GM19438 (cell line): Measurements from ENCODE around the gene AKAP13.
"Not testable (repeated sequence)": the region's sequence is repeated elsewhere in the genome, so short reads cannot be mapped to it uniquely, and the experiment has no call there.

ENCODE experiments used
- ATAC-seq: cut with Tn5 transposase; IDR thresholded peaks from one replicate; pipeline ENCODE4 v1.9.1; 2021; ENCODE audit warnings: low read depth; ENCODE audit not compliant: unreplicated experiment

The AKAP13 gene, protein sequence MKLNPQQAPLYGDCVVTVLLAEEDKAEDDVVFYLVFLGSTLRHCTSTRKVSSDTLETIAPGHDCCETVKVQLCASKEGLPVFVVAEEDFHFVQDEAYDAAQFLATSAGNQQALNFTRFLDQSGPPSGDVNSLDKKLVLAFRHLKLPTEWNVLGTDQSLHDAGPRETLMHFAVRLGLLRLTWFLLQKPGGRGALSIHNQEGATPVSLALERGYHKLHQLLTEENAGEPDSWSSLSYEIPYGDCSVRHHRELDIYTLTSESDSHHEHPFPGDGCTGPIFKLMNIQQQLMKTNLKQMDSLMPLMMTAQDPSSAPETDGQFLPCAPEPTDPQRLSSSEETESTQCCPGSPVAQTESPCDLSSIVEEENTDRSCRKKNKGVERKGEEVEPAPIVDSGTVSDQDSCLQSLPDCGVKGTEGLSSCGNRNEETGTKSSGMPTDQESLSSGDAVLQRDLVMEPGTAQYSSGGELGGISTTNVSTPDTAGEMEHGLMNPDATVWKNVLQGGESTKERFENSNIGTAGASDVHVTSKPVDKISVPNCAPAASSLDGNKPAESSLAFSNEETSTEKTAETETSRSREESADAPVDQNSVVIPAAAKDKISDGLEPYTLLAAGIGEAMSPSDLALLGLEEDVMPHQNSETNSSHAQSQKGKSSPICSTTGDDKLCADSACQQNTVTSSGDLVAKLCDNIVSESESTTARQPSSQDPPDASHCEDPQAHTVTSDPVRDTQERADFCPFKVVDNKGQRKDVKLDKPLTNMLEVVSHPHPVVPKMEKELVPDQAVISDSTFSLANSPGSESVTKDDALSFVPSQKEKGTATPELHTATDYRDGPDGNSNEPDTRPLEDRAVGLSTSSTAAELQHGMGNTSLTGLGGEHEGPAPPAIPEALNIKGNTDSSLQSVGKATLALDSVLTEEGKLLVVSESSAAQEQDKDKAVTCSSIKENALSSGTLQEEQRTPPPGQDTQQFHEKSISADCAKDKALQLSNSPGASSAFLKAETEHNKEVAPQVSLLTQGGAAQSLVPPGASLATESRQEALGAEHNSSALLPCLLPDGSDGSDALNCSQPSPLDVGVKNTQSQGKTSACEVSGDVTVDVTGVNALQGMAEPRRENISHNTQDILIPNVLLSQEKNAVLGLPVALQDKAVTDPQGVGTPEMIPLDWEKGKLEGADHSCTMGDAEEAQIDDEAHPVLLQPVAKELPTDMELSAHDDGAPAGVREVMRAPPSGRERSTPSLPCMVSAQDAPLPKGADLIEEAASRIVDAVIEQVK (N-terminal part only)

DNA sequence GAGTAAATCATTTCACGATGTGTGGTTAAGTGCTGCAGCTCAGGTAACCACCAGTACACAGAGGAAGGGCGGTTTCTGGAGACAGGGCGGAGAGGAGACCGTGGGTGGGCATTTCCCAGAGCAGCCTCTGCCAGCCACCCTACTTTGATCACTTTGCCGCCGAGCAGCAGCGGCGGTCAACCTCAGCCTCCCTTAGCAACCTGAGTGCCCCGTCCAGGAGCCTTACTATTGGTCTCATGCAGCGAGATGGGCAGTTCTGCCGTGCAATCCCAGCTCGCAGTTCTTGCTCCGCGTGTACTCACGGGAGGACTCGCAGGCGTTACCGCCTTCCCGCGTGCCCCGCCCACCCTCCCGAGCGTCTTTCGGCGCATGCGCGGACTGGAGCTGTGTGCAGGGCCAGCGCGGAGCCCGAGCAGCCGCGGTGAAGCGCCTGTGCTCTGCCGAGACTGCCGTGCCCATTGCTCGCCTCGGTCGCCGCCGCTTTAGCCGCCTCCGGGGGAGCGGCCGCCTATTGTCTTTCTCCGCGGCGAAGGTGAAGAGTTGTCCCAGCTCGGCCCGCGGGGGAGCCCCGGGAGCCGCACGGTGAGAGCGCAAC is at the start of gene AKAP13:
AKAP13 (plus strand) TSS at position 387 of the 595 bp plus-strand sequence. CDS start 105,118 bp downstream, outside the sequence.
- peak; percentile 79 for ATAC-seq

DNA sequence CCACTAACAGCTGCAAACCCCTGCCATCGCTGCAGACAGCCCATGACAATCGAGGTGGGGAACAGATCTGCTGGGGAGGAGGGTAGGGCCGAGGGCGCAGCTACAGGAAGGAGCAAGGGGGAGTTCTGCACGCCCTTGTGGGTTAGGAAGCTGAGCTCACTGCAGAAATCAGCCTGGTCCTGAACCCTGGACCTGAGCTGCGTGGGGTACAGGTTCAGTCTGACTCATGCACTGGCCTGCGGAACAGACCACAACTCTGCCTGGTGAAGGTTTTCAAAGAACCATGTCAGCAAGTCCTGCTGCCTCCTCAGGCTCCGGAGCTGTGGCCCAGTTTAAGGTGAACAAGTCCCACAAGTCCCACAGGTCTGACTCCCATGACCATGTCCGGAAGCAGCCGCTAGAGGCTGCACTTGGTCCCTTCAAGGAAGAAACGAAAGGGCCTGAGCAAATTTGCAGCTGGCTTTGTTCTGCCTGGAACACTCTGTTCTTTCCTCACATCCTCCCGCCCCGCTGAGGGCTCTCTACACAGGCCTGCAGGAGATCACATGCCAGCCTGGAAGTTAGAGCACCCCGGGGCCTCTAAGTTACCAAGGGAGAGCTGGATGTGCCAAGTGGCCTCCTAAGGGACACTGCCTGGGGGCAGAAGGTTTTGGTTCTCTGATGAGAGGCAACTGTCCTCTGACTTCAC is 49.4 kb upstream of the AKAP13 start:
- peak; percentile 64 for ATAC-seq

DNA sequence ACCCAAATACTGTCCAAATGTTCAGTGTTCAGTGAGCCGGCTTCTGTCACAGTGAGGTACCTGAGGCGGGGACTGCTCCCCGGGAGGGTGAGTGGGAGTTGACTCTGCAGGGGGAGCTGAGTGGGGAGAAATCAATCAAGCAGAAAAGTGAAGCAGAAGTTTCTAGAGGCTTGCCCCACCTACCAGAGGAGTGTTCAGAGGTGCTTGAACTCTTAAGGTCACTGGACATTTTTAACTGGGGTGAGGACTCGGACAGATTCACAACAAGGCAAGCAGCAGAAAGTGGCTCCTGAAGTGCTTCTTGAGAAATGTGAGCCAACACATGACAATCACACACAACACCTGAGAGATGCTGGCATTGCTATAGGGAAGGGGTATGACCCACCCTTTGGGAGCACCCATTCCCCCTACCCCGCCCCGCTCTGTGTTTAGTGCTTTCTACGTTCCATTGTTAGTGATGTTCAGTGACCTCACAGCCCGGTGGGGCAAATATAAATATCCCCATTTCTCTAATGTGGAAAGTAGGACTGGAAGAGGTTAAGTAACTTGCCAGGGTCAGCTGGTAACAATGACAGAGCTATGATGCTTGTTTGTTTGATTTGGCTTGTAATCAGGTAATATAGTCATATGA is 48.6 kb upstream of the AKAP13 start:
- no peak for ATAC-seq

DNA sequence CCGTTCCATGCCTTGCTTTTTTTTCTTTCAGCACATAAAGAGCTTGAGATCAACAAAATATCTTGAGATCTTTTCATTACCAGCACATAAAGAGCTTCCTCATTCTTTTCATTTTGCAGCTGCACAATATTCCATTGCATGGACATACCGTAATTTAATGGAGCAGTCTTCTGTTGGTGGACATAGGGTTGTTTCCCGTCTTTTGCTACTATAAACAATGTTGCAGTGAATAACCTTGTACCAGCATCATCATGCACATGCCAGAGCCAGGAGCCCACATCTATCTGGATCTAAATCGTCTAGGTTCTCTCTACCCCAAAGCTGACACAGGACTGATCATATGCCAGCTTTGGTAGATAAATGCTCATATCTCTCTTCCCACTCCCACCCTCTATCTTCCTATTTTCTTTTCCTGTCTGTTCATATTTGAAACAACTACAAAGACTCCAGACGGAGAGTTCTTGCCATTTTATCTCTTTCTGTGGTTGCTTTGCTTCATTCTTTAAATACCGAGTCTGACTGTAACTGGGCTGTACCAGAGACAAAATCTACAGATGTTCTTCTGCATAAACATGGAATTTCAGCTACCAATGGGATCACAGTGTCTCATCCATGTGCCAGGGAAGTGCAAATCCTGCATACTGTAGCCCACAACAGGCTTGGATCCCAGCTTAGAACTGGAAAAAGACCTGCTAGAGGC is 47.1 kb upstream of the AKAP13 start:
- ATAC-seq = no peak

DNA sequence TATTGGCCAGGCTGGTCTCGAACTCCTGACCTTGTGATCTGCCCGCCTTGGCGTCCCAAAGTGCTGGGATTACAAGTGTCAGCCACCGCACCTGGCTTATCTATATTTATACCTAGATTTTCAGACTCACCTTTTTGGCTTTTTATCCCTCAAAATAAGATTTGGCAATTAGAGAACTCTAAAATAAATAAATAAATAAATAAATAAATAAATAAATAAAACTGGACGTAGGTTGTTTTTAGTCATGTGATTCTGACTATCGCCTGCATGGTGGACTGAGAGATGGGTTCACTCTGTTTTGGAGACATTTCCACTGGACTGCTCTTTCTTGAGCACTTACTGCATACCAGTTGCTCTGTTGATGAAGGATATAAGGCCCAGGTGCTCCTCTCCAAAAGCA is 46.2 kb upstream of the AKAP13 start:
- no peak for ATAC-seq

DNA sequence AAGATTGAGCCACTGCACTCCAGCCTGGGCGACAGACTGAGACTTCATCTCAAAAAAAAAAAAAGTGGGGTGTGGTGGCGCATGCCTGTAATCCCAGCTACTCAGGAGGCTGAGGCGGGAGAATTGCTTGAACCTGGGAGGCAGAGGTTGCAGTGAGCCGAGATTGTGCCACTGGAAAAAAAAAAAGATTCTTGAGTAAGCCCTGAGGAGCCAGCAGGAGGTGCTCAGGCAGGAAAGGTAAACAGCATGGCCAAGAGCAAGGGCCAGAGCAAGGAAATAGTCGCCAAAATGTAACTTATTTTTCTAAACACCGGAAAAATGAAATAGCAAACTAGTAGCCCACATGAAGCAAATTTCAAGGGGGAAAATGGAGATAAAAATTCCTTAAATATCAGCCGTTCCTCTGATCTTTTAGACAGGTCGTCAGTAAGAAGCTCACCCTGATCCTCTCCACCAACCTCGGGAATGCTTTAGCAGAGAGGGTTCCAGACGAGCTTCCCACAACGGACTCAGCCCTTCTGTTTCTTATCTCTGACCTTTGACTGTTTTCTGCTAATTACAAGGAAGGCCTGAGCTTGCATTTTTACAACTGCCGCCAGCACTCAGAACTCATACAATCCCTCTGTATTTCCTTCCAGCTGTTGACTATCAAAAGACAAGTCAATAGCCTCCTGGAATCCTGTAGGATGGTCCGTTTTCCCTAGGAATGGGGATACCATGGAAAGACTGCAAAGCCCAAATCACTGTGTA is 45.0 kb upstream of the AKAP13 start:
- no peak for ATAC-seq

DNA sequence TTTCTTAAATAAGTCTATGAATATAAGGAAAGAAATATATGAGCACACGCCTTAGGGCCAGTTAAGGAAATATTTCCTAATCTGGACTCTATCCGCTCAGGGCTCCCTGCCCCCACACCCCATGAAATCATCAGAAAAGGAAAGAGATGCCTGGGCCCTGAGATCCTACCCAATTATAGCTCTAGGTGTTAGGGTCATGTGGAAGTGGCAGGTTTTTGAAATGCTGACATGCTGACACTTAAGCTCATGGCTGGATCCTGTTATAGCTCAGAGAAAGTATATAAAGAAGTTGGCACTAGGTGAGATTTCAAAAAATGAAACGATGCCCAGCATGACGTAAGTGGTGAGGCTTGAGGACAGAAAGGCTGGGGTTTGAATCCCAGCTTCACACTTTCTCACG is 43.5 kb upstream of the AKAP13 start:
- no peak for ATAC-seq

DNA sequence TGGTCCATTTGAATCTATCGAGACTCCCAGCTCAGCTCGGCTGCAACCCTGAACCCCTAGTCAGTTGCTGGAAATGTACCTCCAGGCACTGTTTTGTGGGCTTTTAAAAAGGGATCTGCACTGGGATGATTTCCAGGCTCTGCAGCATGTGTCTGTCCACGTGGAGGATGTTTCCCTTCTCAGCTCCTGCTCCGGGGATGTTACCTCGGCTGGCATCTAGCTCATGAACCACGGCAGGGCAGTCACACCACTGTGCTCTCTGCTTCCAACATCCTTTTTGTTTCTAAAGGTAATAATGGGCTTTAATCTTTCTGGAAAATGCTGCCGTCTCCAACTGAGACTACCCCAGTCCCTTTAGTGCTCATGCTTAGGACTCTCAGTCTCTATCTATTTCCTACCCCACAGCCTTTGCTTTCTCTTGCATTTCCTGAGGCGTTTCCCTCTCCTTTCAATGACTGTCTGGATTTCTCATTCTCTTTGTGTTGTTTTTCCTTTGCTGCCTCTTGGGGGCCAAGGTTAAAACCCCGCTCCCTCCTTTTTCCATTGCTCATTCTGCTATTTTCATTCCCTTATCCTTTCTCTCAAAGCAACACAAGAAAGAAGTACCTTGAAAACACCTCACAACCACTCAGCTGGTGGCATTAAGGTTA is 42.9 kb upstream of the AKAP13 start:
- ATAC-seq = no peak

DNA sequence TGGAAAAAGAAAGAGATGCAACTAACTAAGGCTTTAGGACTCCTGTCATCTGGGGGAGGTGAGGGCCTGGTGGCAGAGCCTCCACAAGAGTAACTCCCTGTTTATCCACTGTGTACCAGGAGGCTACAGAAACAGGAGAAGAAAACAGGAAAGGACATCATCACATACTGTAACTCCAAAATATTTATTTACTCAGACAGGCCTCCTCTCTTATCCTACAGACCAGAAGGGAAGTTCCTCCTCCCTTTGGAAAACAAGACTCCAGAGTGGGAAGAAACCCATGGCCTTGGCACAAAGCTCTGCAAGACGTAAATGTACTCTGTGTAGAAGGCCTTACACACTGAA is 40.1 kb upstream of the AKAP13 start:
- ATAC-seq = no peak

DNA sequence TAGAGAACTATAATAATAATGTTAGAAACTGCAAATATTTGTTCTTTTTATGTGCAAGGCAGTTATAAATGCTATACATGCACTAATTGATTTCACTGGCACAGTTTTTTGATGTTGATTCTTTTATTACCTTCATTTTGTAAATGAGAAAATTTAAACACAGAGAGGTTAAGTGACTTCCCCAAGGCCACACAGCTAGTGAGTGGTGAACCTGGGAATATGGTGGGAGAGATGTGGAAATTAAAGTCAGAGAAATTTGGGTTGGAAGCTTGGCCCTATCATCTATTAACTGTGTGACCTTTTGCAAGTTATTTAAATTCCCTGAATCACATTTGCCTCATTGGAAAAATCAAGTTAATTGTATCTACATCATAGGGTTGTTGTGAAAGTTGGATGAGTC is 39.6 kb upstream of the AKAP13 start:
- no peak for ATAC-seq

DNA sequence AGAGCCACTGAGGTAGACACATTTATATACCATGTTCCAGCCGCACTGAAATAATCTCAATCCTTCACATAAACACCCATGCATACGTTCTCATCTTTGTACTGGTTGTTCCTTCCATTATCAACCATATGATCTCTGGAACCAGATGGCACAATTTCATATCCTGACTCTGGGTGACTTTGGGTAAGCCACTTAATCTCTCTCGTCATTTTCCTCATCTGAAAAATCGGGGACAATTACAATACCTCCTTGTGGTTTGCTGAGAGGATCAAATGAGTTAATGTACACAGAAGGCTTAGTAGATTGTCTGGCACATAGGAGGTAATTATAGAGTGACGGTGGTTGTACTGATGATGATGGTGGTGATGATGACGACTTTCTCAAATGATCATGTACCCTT is 38.2 kb upstream of the AKAP13 start:
- ATAC-seq = not testable (repeated sequence)

DNA sequence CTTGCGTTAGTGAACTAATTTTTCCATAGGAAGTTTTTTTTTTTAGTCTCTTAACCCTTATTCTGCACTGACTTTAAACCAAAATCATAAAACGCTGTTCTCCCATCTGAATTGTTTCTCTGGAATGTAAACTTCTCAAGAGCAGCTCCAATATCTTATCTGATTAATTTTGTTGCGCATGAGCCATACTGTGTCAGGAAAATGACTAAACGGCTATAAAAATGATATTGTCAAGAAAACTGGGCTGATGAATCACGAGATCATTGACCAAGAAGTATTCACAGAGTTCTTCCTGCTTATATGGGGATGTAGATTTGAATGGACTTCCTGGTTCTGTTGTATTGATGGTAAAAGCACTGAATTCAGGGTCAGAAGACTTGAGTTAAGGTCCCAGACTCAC is 37.0 kb upstream of the AKAP13 start:
- ATAC-seq = not testable (repeated sequence)

DNA sequence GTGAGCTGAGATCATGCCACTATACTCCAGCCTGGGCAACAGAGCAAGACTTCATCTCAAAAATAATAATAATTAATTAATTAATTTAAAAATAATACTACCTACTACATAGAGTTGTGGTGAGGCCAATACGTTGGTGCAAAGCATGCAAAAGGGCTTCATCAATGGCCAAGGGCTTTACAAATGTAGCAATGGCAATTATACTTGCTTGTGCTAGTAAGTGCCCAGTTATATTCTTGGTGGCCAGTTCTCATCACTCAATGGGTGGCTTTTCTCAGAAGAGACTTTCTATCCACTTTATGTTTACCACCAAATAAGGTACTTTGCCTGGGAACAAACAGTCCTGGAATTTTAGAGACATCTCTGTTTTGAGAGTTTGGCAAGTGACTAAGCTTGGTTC is 36.2 kb upstream of the AKAP13 start:
- ATAC-seq = not testable (repeated sequence)

DNA sequence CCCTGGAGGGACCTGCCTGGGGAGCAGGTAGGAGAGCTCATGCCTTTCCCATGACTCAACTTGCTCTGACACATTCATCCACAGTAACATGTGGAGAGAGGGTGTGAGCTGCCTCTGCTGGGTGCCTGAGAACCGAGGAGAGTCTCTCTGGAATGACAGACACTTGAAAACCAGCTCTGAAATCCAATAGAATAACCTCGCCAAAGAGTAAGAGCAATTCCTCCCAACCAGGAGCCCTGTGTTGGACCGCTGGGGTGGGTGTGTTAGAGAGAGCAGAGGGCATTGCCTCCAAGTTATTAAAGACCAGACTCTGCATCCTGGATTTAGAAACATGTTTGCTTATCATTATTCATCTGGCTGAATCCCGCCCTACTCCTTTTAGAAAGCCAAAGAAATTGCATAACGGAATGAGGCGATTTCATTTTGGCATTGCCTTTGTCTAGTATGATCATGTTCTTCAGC is 35.7 kb upstream of the AKAP13 start:
- not testable (repeated sequence) for ATAC-seq

DNA sequence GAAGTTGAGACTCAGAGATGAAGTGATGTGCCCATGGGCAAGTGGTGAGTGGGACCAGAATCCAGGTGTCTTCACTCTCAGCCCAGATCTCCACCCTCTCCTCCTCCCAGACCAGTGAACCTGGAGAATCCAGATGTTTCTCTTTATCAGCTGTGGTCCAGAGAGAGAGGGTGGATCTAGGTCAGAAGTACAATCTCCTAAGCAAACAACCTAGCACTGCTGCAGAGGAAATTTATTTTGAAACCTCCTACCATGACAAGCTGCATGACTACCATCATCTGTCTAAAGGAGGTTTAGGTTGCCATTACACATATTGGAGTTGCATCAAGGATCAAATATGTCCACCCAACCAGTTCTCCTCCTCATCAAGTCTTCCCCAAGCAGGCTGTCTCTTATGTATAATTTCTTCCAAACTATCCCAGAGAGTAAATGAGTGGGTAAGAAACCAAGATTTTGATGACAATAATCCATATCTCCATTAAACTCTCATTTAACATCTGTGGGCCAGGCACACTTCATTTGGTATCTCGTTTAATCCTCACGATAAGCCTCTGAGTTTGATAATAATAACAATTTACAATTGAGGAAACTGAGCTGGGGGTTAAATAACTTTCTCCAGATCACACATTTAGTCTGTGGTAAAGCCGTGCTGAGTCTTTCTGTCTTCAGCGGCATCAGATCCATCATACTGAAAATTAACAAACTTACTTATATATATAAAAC is 35.0 kb upstream of the AKAP13 start:
- ATAC-seq = not testable (repeated sequence)

DNA sequence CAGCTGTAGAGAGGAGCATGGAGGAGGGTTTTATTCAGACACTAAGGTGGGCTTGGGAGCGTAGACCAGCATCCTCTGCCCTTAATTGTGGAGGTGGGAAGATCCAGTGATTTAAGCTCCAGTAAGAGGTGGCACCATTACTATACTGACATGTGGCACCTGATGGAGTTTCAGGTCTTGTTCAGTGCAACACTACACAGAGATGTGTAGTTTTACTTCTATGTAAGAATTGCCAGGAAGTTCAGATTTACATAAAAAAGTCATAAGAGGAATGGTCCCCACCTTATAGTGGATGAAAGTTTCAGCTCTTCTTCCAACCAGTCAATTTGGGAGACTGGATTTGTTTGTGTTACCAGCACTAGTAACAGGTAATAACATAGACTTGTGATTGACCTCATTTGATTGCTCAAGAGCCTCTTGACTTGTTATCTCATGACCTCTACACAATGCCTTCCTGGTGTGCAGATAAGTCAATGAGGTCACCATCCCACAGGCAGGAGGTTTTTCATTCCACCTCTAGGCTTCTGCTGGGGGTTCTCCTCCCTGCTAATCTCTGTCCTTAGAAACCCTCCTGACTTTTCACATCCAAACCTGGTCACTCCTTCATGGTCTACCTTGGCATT is 33.8 kb upstream of the AKAP13 start:
- not testable (repeated sequence) for ATAC-seq
